ENCODE results near the gene METTL27. TPM values are rescaled to one million over a fixed set of nuclear protein-coding genes. Genes with fewer than 3 reads are reported as not detected.

METTL27 gene
- total and polyA plus RNA-seq, 2 of the 8 experiments (the other 6 are each of a cell fraction or from before 2014, with no cell fraction given) = 6.2 to 12.0 TPM

GRCh38 chr7:73844131-73844547 is 1.8 kb upstream of the METTL27 start:
- Histone ChIP-seq H3K9me3 (ENCODE audit: insufficient read depth in 2 of 2, low read depth in 1 of 2, low read length in 1 of 2) (peaks cover 4 to 5% of the 10 kb centered on the region in 2 experiments; a peak in 3 of 4 replicates), H3K27me3 (replicated peaks in 1 of 4; ENCODE audit: control insufficient read depth in 3 of 4, extremely low read depth in 1 of 4, insufficient read depth in 3 of 4, low read length in 3 of 4) (no peaks in the 10 kb centered on the region), H3K27ac (ENCODE audit: low read depth, low read length) (no peak overlapping the region), H3K4me3 (ENCODE audit: extremely low read depth in 1 of 4, insufficient read depth in 2 of 4, low read depth in 3 of 4, low read length in 4 of 4) (no peak overlapping the region), H4K8ac (ENCODE audit: extremely low read depth, insufficient read depth, low read length) (no peak overlapping the region), H4K91ac (replicated peaks; ENCODE audit: insufficient read length, low read length) (no peak overlapping the region), H4K20me1 (replicated peaks in 1 of 2; ENCODE audit: control insufficient read depth in 1 of 2, insufficient read depth in 2 of 2, low read length in 2 of 2) (no peaks in the 10 kb centered on the region), H2BK5ac (ENCODE audit: low read depth, low read length) (no peak overlapping the region), H3K18ac (ENCODE audit: extremely low read depth, low read length) (no peak overlapping the region), H2BK15ac (ENCODE audit: low read length) (no peak overlapping the region), H2BK20ac (ENCODE audit: low read length) (no peak overlapping the region), H3K4ac (replicated peaks; ENCODE audit: insufficient read length, low read depth, low read length) (no peak overlapping the region), H3K23ac (ENCODE audit: insufficient read length) (no peak overlapping the region), H2AFZ (ENCODE audit: low read length) (no peak overlapping the region), H3K9ac (replicated peaks in 1 of 4; ENCODE audit: extremely low read depth in 1 of 4, low read depth in 3 of 4, low read length in 3 of 4) (no peak overlapping the region), H2BK120ac (replicated peaks; ENCODE audit: low read depth, low read length) (no peak overlapping the region), H3K4me1 (replicated peaks in 1 of 4; ENCODE audit: control insufficient read depth in 3 of 4, insufficient read depth in 4 of 4, low read length in 3 of 4) (peaks cover 0 to 11% (median 6%) of the 10 kb centered on the region in 4 experiments; a peak in 5 of 7 replicates), H3K56ac (replicated peaks; ENCODE audit: insufficient read length, low read depth, low read length) (no peak overlapping the region), H2BK12ac (ENCODE audit: low read depth, low read length) (no peak overlapping the region), H4K5ac (ENCODE audit: insufficient read length, low read depth, low read length) (no peak overlapping the region), H3K79me1 (ENCODE audit: low read depth, low read length) (no peaks in the 10 kb centered on the region), H3K14ac (ENCODE audit: insufficient read length) (no peak overlapping the region), H2AK5ac (ENCODE audit: low read depth, low read length) (no peak overlapping the region), H3K23me2 (ENCODE audit: low read depth, low read length) (peaks cover 6% of the 10 kb centered on the region; the same call in 1 of the 2 replicates), H3K79me2 (ENCODE audit: control insufficient read depth in 1 of 2, insufficient read depth in 2 of 2, low read length in 2 of 2) (no peaks in the 10 kb centered on the region), H3K36me3 (ENCODE audit: control insufficient read depth in 2 of 4, insufficient read depth in 4 of 4, low read length in 3 of 4) (no peaks in the 10 kb centered on the region), H3K4me2 (ENCODE audit: insufficient read depth in 1 of 2, low read depth in 2 of 2, low read length in 2 of 2) (no peak overlapping the region)
- TF ChIP-seq CREB1 (IDR thresholded peaks at IDR 0.05) (no peak), EZH2 (IDR thresholded peaks at IDR 0.05; ENCODE audit: low read depth, low read length, severe bottlenecking) (no peak), SP4 (IDR thresholded peaks at IDR 0.05; ENCODE audit: low read length) (no peak), JUN (IDR thresholded peaks at IDR 0.05; ENCODE audit: low read depth, low read length) (no peak), NANOG (IDR thresholded peaks at IDR 0.05; ENCODE audit: insufficient read depth, low read depth, low read length, poor library complexity, severe bottlenecking) (no peak), KDM5A (IDR thresholded peaks at IDR 0.05; ENCODE audit: low read length) (no peak), KDM4A (IDR thresholded peaks at IDR 0.05; ENCODE audit: low read depth, low read length, severe bottlenecking) (no peak), EP300 (IDR thresholded peaks at IDR 0.05; ENCODE audit: borderline replicate concordance in 1 of 2, low read depth in 2 of 2, low read length in 2 of 2) (no peak), TAF7 (optimal IDR thresholded peaks at IDR 0.05; ENCODE audit: borderline replicate concordance, low read depth, low read length) (no peak), E2F6 (IDR thresholded peaks at IDR 0.05) (no peak)
- FAIRE-seq (no peak), DNase-seq (ENCODE audit: low read depth in 1 of 2, low spot score in 2 of 2) (no peak)
- ChIA-PET POLR2A (ENCODE audit: partially characterized antibody) (interaction anchor here (6.5 kb wide), 1 partner anchor 12 kb away, joined by 96 read pairs; the partner anchor contains the start of gene CLDN4), CTCF (ENCODE audit: partially characterized antibody) (interaction anchor here (0.6 to 7.1 kb wide), 8 partner anchors 10 to 340 kb away, joined by 3 to 65 read pairs (median 5); partner anchors contain the start of gene CLDN4)
- 84% methylated on average over 9 of the region's 9 CpGs; no CpG with 5 or more reads in 1 of the 2 experiments for WGBS, 2 experiments (ENCODE audit: extremely low coverage in 1 of 2, insufficient coverage in 1 of 2, insufficient read length in 1 of 2, insufficient replicate concordance in 2 of 2, low coverage in 1 of 2, low lambda C conversion rate in 2 of 2, missing lambda C conversion rate in 1 of 2)

Data from H1 (cell line).